HG02981 (cell line): Measurements from ENCODE around the gene RBM23.
"Not testable (repeated sequence)": the region's sequence is repeated elsewhere in the genome, so short reads cannot be mapped to it uniquely, and the experiment has no call there.

Source experiments
- ATAC-seq: cut with Tn5 transposase; IDR thresholded peaks from one replicate; pipeline ENCODE4 v1.9.1; 2021; ENCODE audit warnings: mild to moderate bottlenecking, moderate library complexity; ENCODE audit not compliant: unreplicated experiment

RBM23 gene

GRCh38 chr14:22866874-22867273 is 52.1 kb downstream of the RBM23 start:
- no peak for ATAC-seq

DNA sequence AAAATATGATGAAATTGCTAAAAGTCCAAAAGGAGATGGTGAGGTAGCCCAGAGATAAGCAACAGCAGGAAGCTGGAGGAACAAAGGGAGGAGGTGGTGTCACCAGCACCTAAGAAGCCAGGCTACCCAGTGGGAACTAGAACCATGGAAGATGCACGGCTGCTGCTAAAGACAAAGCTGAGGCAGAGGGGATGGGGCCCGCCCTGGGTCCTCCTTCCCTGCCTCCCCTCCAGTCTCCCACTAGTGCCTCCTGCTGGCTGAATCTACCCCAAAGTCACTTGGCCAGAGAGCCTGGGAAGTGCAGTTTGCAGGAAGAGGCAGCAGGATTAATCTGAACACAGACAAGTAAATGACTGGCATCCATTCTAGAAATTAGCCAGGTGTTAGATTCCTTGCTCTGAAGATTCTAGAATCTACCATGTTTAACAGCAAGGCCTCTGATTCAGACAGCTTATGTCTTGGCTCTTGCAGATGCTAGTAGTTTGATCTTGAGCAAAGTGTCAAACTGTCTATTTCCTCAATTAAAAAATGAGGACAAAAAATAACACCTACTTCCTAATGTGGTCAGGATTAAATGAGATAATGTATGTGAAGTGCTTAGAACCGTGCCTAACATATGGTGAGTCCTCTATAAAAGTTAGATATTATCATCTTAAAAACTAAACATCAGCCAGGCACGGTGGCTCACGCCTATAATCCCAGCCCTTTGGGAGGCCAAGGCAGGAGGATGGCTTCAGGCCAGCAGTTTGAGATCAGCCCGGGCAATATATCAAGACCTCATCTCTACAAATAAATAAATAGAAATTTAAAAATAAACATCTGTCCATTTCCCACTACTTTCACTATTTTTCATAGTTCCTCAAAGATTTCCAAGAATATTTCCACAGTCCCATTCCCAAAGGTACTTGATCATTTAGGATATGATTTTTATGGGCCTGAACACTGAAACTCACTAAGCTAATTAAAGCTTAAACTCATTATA is 53.2 kb downstream of the RBM23 start:
- ATAC-seq = no peak

DNA sequence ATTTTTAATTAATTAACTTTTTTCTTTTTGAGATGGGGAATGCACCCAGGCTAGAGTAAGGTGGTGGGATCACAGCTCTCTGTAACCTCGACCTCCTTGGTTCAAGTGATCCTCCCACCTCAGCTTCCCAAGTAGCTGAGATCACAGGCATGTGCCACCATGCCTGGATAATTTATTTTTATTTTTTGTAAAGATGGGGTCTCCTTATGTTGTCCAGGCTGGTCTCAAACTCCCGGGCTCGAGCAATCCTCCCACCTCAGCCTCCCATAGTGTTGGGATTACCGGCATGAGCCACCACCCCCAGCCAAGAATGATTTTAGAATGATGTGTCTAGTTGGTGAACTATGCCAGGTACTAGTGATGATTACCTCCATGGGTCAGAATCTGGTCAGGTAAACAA is 54.0 kb downstream of the RBM23 start:
- ATAC-seq = no peak

- no peak for ATAC-seq
These were observed 57.3 kb downstream of the RBM23 start for GRCh38 chr14:22861651-22862050.

GRCh38 chr14:22860377-22860776 is 58.6 kb downstream of the RBM23 start:
- ATAC-seq = not testable (repeated sequence)

GRCh38 chr14:22856428-22856827 is 62.5 kb downstream of the RBM23 start:
- no peak for ATAC-seq

DNA sequence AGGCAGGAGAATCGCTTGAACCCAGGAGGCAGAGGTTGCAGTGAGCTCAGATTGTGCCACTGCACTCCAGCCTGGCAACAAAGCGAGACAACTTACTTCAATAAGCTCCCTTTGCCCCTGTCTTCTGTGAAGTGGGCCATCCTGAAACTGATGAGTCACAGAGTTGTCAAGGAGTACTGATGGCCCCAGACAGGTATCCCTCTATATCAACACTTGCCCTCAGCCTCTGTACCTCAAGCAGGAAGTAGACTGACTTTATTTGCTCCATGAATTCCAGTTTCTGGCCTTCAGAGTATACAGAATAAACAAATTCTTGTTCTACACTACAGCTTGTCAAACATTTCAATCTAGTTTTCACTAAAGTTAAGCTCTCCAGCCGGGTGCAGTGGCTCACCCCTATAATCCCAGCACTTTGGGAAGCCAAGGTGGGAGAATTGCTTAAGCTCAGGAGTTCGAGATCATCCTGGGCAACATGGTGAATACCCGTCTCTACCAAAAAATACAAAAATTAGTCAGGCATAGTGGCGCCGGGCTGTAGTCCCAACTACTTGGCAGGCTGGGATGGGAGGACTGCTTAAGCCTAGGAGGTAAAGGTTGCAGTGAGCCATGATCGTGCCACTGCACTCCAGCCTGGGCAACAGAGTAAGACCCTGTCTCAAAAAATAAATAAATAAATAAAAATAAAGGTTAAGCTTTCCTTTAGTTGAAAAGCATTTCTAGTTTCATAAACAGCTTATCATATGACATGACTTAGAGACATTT is 63.8 kb downstream of the RBM23 start:
- no peak for ATAC-seq

DNA sequence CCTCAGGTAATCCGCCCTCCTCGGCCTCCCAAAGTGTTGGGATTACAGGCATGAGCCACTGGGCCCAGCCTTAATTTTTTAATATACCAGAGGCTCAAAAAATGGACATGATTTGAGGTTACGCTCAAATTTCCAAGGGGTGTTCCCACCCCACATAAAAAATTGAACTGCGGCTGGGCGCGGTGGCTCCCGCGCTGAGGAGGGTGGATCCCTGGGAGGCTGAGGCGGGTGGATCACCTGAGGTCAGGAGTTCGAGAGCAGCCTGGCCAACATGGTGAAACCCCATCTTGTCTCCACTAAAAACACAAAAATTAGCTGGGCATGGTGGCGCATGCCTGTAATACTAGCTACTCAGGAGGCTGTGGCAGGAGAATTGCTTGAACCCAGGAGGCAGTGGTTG is 64.7 kb downstream of the RBM23 start:
- not testable (repeated sequence) for ATAC-seq

GRCh38 chr14:22852940-22853767 is 65.8 kb downstream of the RBM23 start:
- peak; percentile 55 for ATAC-seq

- no peak for ATAC-seq
These were observed 66.4 kb downstream of the RBM23 start for GRCh38 chr14:22852599-22852939.

DNA sequence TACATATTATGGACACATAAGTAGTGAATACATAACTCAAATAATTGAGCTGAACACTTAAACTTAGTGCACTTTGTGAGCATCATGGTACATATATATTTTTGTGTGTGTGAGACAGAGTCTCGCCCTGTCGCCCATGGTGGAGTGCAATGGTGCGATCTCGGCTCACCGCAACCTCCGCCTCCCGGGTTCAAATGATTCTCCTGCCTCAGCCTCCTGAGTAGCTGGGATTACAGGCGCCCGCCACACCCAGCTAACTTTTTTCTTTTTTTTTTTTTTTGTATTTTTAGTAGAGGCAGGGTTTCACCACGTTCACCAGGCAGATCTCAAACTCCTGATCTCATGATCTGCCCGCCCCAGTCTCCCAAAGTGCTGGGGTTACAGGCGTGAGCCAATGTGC is 66.8 kb downstream of the RBM23 start:
- ATAC-seq = not testable (repeated sequence)

DNA sequence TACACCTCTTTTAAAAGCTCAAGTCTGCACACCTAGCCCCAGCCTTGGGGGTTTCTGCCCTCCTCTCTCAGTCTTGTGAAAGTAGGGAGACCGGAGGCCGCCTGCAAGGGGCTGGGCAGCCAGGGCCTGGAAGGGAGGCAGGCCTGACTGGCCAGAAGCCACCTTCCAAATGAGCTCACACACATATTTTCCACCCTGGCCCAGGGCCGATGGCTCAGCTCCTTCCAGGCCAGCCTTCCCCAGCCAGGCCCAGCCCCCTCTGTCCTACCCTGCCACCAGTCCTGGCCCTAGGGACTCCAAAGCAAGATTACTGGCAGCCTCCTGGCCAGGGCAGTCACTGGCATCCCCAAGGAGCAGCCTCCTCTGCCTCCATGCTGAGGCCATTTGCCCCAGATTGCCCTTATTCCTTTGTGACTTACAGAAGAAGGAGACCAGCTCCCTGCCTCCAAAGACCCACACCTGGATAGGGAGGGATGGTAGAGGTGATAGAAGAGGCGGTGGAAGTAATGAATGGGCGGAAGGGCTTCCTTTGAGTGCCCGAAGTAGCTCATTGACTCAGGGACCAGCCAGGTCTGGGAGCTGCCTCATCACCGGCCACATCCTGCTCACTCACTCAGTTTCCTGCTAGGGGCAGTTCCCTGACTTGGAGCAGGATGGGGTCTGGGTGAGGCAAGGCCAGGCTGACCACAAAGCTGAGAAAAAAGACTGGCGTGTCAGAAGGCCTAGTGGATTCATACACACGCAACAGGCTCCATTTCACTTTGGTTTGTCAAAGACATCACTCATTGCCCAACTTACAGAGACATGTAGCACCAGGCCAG is 67.8 kb downstream of the RBM23 start:
- no peak for ATAC-seq

- ATAC-seq = no peak
These were observed 69.6 kb downstream of the RBM23 start for GRCh38 chr14:22849212-22849819.

DNA sequence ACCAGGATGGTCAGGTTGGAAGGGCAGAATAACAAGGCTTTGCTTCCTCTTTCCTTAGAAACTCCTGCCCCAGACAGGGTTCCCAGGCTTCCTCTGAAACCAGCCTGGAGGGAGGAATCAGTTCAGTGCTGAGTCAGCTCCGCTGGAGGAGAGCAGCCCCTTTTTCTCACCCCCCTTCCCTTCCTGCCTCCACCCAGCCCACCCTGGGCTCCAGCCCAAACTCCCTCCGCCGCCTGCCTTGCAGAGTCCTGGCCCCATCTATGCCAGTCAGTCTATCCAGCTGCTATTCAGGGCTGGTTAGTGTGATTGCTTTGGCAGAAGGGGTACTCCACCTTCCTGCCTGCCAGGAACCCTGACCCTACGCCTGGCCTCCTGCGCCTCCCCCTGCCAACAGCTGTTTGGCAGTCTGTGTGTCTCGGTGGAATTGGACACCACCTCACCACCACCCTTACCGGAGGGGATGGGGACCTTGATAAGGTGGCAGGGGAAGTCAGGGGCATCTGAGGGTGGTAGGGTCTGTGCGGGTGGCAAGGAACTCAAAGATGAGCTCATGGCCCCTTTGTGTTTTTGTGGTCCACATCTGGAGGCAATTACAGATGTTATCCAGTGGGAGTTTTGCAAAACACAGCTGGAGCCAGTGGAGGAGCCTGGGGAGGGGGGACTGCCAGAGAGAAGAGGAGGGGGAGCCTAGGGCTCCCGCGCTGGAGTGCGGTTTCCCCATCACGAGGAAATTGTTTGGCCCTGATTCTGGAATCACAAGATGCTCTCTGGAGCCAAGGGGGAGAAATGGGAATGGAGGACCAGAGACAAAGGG is 70.4 kb downstream of the RBM23 start:
- no peak for ATAC-seq

- no peak for ATAC-seq
These were observed 71.1 kb downstream of the RBM23 start for GRCh38 chr14:22847661-22848341.

- ATAC-seq = no peak
These were observed 72.1 kb downstream of the RBM23 start for GRCh38 chr14:22846811-22847307.

- no peak for ATAC-seq
These were observed 72.9 kb downstream of the RBM23 start for GRCh38 chr14:22845821-22846625.

- no peak for ATAC-seq
These were observed 73.9 kb downstream of the RBM23 start for GRCh38 chr14:22845103-22845394.
